Cardiac muscle cell (in vitro differentiated cells and primary cell): ENCODE data around the gene ABCC2. TPM values are rescaled to one million over a fixed set of nuclear protein-coding genes. Genes with fewer than 3 reads are reported as not detected.
"Not testable (repeated sequence)": the region's sequence is repeated elsewhere in the genome, so short reads cannot be mapped to it uniquely, and the experiment has no call there.

Experiments used
- DNase-seq, 2 donors: peaks; one replicate each; pipeline versions ENCODE4 v3.0.0 to v3.0.0-alpha.2; 2010 to 2017; ENCODE audit warnings: low read depth in 1 of 2, low spot score in 1 of 2
- H3K27ac ChIP-seq: fragments of 200-600 bp; sonication (generic); 2 replicates; pipeline ENCODE4 v1.5.1; 2016
- H3K27me3 ChIP-seq: fragments of 200-600 bp; sonication (generic); 2 replicates; pipeline ENCODE4 v1.6.0; 2016; ENCODE audit warnings: control low read depth
- H3K36me3 ChIP-seq: fragments of 200-600 bp; sonication (generic); 2 replicates; pipeline ENCODE4 v1.5.1; 2016; ENCODE audit warnings: control low read depth
- H3K4me1 ChIP-seq: fragments of 200-600 bp; sonication (generic); 2 replicates; pipeline ENCODE4 v1.8.1; 2017; ENCODE audit warnings: low read depth, mild to moderate bottlenecking, mixed run types
- H3K4me3 ChIP-seq: fragments of 200-600 bp; sonication (generic); 2 replicates; pipeline ENCODE4 v1.5.1; 2016; ENCODE audit warnings: mild to moderate bottlenecking
- H3K9me3 ChIP-seq: fragments of 200-600 bp; sonication (generic); 2 replicates; pipeline ENCODE4 v1.5.1; 2017; ENCODE audit warnings: low read depth, mild to moderate bottlenecking, control low read depth
- CTCF ChIP-seq: IDR thresholded peaks from 2 replicates; pipeline ENCODE4 v1.5.1; 2012; ENCODE audit warnings: low read depth, mild to moderate bottlenecking, low read length
- polyA plus RNA-seq: library from polyadenylated mRNA; unstranded; fragments of >200 nt; fragmentation: Nextera tagmentation; extraction: Ambion mirVana; gene quantifications from 2 replicates; pipeline ENCODE4 v1.2.1, GENCODE V29; 2016
- total RNA-seq: library from RNA; depleted of rRNA; stranded (reverse); fragments of >200 nt; gene quantifications from 2 replicates; pipeline ENCODE4 v1.2.3, GENCODE V29; 2016

The ABCC2 gene
- total and polyA plus RNA-seq, 2 experiments from 2014 or later: 0.12 to 0.86 TPM

GRCh38 chr10:99854860-99855259 lies 72.4 kb downstream of the ABCC2 start:
- Histone ChIP-seq H3K27me3 (no peaks in the 10 kb centered on the region), H3K36me3 (no peaks in the 10 kb centered on the region), H3K27ac (no peak overlapping the region), H3K4me3 (no peak overlapping the region), H3K4me1 (no peaks in the 10 kb centered on the region), H3K9me3 (no peaks in the 10 kb centered on the region)
- peak; percentile 71 to 88 for DNase-seq
- TF ChIP-seq CTCF: peak; percentile 70

GRCh38 chr10:99855479-99856071 lies 73.1 kb downstream of the ABCC2 start:
- H3K36me3 ChIP-seq: no peaks in the 10 kb centered on the region
- H3K4me3 ChIP-seq: no peak overlapping the region
- no peak overlapping the region for H3K27ac ChIP-seq
- no peak for DNase-seq
- H3K27me3 ChIP-seq: no peaks in the 10 kb centered on the region
- H3K9me3 ChIP-seq: no peaks in the 10 kb centered on the region
- H3K4me1 ChIP-seq: no peaks in the 10 kb centered on the region
- TF ChIP-seq CTCF: no peak

- H3K9me3 ChIP-seq: no peaks in the 10 kb centered on the region
- no peaks in the 10 kb centered on the region for H3K4me1 ChIP-seq
- DNase-seq: no peak
- no peak overlapping the region for H3K4me3 ChIP-seq
- H3K27ac ChIP-seq: no peak overlapping the region
- H3K36me3 ChIP-seq: no peaks in the 10 kb centered on the region
- no peak for TF ChIP-seq CTCF
- H3K27me3 ChIP-seq: no peaks in the 10 kb centered on the region
These were observed 76.4 kb downstream of the ABCC2 start for GRCh38 chr10:99858849-99859248.

- peak in 1 of 2 donors; percentile 55 for DNase-seq
- no peak overlapping the region for H3K27ac ChIP-seq
- no peaks in the 10 kb centered on the region for H3K9me3 ChIP-seq
- H3K4me3 ChIP-seq: no peak overlapping the region
- H3K36me3 ChIP-seq: no peaks in the 10 kb centered on the region
- TF ChIP-seq CTCF: peak; percentile 46
- no peaks in the 10 kb centered on the region for H3K4me1 ChIP-seq
- no peaks in the 10 kb centered on the region for H3K27me3 ChIP-seq
These were observed 77.1 kb downstream of the ABCC2 start for GRCh38 chr10:99859585-99859984.

- DNase-seq: no peak
- no peaks in the 10 kb centered on the region for H3K4me1 ChIP-seq
- no peaks in the 10 kb centered on the region for H3K9me3 ChIP-seq
- H3K4me3 ChIP-seq: no peak overlapping the region
- TF ChIP-seq CTCF: no peak
- no peak overlapping the region for H3K27ac ChIP-seq
- no peaks in the 10 kb centered on the region for H3K36me3 ChIP-seq
- no peaks in the 10 kb centered on the region for H3K27me3 ChIP-seq
These were observed 78.0 kb downstream of the ABCC2 start for GRCh38 chr10:99860466-99860865.

GRCh38 chr10:99863535-99864240 lies 81.2 kb downstream of the ABCC2 start:
- DNase-seq, H3K27me3 ChIP-seq, H3K9me3 ChIP-seq, H3K36me3 ChIP-seq, H3K4me1 ChIP-seq, H3K4me3 ChIP-seq, H3K27ac ChIP-seq: not testable (repeated sequence)

GRCh38 chr10:99867250-99867649 lies 84.8 kb downstream of the ABCC2 start:
- H3K36me3 ChIP-seq, H3K27me3 ChIP-seq, H3K9me3 ChIP-seq, H3K27ac ChIP-seq, H3K4me3 ChIP-seq, DNase-seq, H3K4me1 ChIP-seq: not testable (repeated sequence)
